SK-N-SH treated with all-trans-retinoic acid at 6 μM for 48 hours (cell line): ENCODE data around the gene LAD1.

Source experiments
- ATAC-seq: fragments of 200-7000 bp; cut with Tn5 transposase; 3 replicates; pipeline ENCODE4 v1.9.1; 2020; ENCODE audit warnings: mild to moderate bottlenecking, moderate library complexity
- BACH2 ChIP-seq: fragments of 250-450 bp; sonication (Bioruptor Pico); IDR thresholded peaks from 2 replicates; pipeline ENCODE4 v1.9.0; 2021; ENCODE audit warnings: mild to moderate bottlenecking, borderline replicate concordance
- CREB5 ChIP-seq: fragments of 250-450 bp; sonication (Bioruptor Pico); IDR thresholded peaks from 2 replicates; pipeline ENCODE4 v1.5.1; 2020; ENCODE audit warnings: low read depth, mild to moderate bottlenecking, moderate library complexity
- CSDC2 ChIP-seq: fragments of 250-450 bp; sonication (Bioruptor Pico); IDR thresholded peaks from 2 replicates; pipeline ENCODE4 v1.5.0; 2020; ENCODE audit warnings: mild to moderate bottlenecking, moderate library complexity
- CSRNP3 ChIP-seq: fragments of 250-450 bp; sonication (Bioruptor Pico); IDR thresholded peaks from 2 replicates; pipeline ENCODE4 v1.5.1; 2021; ENCODE audit warnings: mild to moderate bottlenecking, moderate library complexity
- GLIS3 ChIP-seq: fragments of 250-450 bp; sonication (Bioruptor Pico); IDR thresholded peaks from 2 replicates; pipeline ENCODE4 v1.5.0; 2020; ENCODE audit warnings: mild to moderate bottlenecking, moderate library complexity
- POU6F1 ChIP-seq: fragments of 250-450 bp; sonication (Bioruptor Pico); IDR thresholded peaks from 2 replicates; pipeline ENCODE4 v1.8.0; 2021; ENCODE audit warnings: low read depth, mild to moderate bottlenecking, moderate library complexity, borderline replicate concordance
- PPARA ChIP-seq: fragments of 250-450 bp; sonication (Bioruptor Pico); IDR thresholded peaks from 2 replicates; pipeline ENCODE4 v1.5.0; 2020; ENCODE audit warnings: mild to moderate bottlenecking, borderline replicate concordance
- RARB ChIP-seq: fragments of 250-450 bp; sonication (Bioruptor Pico); IDR thresholded peaks from 2 replicates; pipeline ENCODE4 v1.8.0; 2021; ENCODE audit warnings: mild to moderate bottlenecking, moderate library complexity
- SNAI2 ChIP-seq: fragments of 250-450 bp; sonication (Bioruptor Pico); IDR thresholded peaks from 2 replicates; pipeline ENCODE4 v1.5.0; 2020; ENCODE audit warnings: mild to moderate bottlenecking, moderate library complexity
- TCF4 ChIP-seq: fragments of 250-450 bp; sonication (Bioruptor Pico); IDR thresholded peaks from 2 replicates; pipeline ENCODE4 v1.8.0; 2021; ENCODE audit warnings: mild to moderate bottlenecking, moderate library complexity, borderline replicate concordance
- TOX ChIP-seq: fragments of 250-450 bp; sonication (Bioruptor Pico); IDR thresholded peaks from 2 replicates; pipeline ENCODE4 v1.8.0; 2021; ENCODE audit warnings: mild to moderate bottlenecking, moderate library complexity, borderline replicate concordance
- TSHZ2 ChIP-seq: fragments of 250-450 bp; sonication (Bioruptor Pico); IDR thresholded peaks from 2 replicates; pipeline ENCODE4 v1.5.0; 2020; ENCODE audit warnings: mild to moderate bottlenecking, moderate library complexity
- ZC3H10 ChIP-seq: fragments of 250-450 bp; sonication (Bioruptor Pico); IDR thresholded peaks from 2 replicates; pipeline ENCODE4 v1.5.1; 2021; ENCODE audit warnings: mild to moderate bottlenecking, moderate library complexity
- ZFP3 ChIP-seq: fragments of 250-450 bp; sonication (Bioruptor Pico); IDR thresholded peaks from 2 replicates; pipeline ENCODE4 v1.5.0; 2020; ENCODE audit warnings: mild to moderate bottlenecking, moderate library complexity
- ZFP30 ChIP-seq: fragments of 450-650 bp; formaldehyde crosslinking; IDR thresholded peaks from 2 replicates; pipeline ENCODE4 v1.5.0; 2022; ENCODE audit warnings: mild to moderate bottlenecking, moderate library complexity
- ZNF565 ChIP-seq: fragments of 450-650 bp; formaldehyde crosslinking; conservative IDR thresholded peaks from 2 replicates; pipeline ENCODE4 v1.5.0; 2020; ENCODE audit warnings: low read depth, mild to moderate bottlenecking, moderate library complexity
- ZNF70 ChIP-seq: fragments of 450-650 bp; formaldehyde crosslinking; IDR thresholded peaks from 2 replicates; pipeline ENCODE4 v1.5.0; 2020; ENCODE audit warnings: mild to moderate bottlenecking, moderate library complexity

Gene LAD1

GRCh38 chr1:201427963-201428362, 28.8 kb upstream of the LAD1 start:
- no peak for ATAC-seq
- no peak for TF ChIP-seq TOX (CRISPR knock-in tag)
- no peak for TF ChIP-seq CSDC2
- no peak for TF ChIP-seq CSRNP3
- TF ChIP-seq SNAI2 (CRISPR knock-in tag) = no peak
- no peak for TF ChIP-seq POU6F1
- TF ChIP-seq TSHZ2 = no peak
- TF ChIP-seq ZFP30 (CRISPR knock-in tag) = no peak
- no peak for TF ChIP-seq CREB5 (CRISPR knock-in tag)
- TF ChIP-seq ZNF70 (CRISPR knock-in tag) = no peak
- no peak for TF ChIP-seq TCF4 (CRISPR knock-in tag)
- no peak for TF ChIP-seq PPARA (CRISPR knock-in tag)
- no peak for TF ChIP-seq ZFP3 (CRISPR knock-in tag)

GRCh38 chr1:201426479-201427310, 27.6 kb upstream of the LAD1 start:
- TF ChIP-seq ZC3H10 (CRISPR knock-in tag) (no peak), GLIS3 (CRISPR knock-in tag) (no peak), CSRNP3 (no peak), RARB (CRISPR knock-in tag) (no peak), CREB5 (CRISPR knock-in tag) (no peak), BACH2 (CRISPR knock-in tag) (no peak), POU6F1 (no peak), ZNF565 (CRISPR knock-in tag) (no peak), ZFP30 (CRISPR knock-in tag) (no peak), ZFP3 (CRISPR knock-in tag) (no peak)

More at GRCh38 chr1:201426479-201427310, 27.6 kb upstream of the LAD1 start:
- no peak for ATAC-seq
